ENCODE results near the gene TMEM252. TPM values are rescaled to one million over a fixed set of nuclear protein-coding genes. Genes with fewer than 3 reads are reported as not detected.

Gene TMEM252
- polyA plus RNA-seq, 1 of the 3 experiments (the other 2 are of a cell fraction): not detected

GRCh38 chr9:68493541-68493940 lies 47.1 kb downstream of the TMEM252 start:
- Histone ChIP-seq H3F3A (replicated peaks; ENCODE audit: insufficient read depth) (no peaks in the 10 kb centered on the region), H3K9me3 (no peaks in the 10 kb centered on the region), H3K27ac (ENCODE audit: low read depth in 2 of 2, low read length in 1 of 2) (no peak overlapping the region), H4K20me1 (ENCODE audit: insufficient read depth) (no peaks in the 10 kb centered on the region), H3K9me2 (no peaks in the 10 kb centered on the region), H3K4me3 (ENCODE audit: low read depth in 2 of 2, low read length in 1 of 2) (no peak overlapping the region), H3K4me1 (ENCODE audit: control insufficient read depth in 1 of 2, insufficient read depth in 2 of 2, low read depth in 1 of 2, low read length in 1 of 2) (no peaks in the 10 kb centered on the region), H3K4me2 (no peak overlapping the region), H2AFZ (ENCODE audit: low read depth) (no peak overlapping the region), H3K9ac (no peak overlapping the region), H3K27me3 (ENCODE audit: insufficient read depth) (no peaks in the 10 kb centered on the region), H3K36me3 (replicated peaks in 1 of 2; ENCODE audit: control insufficient read depth in 1 of 2, insufficient read depth in 2 of 2, low read length in 1 of 2) (no peaks in the 10 kb centered on the region), H3K79me2 (ENCODE audit: insufficient read depth) (no peaks in the 10 kb centered on the region)
- ChIA-PET CTCF (interaction anchor here (2.3 kb wide), 1 partner anchor 14 kb away, joined by 8 read pairs; no protein-coding TSS in a partner anchor), POLR2A (no interaction called here)
- TF ChIP-seq EP300 (IDR thresholded peaks at IDR 0.05; ENCODE audit: borderline replicate concordance in 1 of 2, low read depth in 1 of 2, low read length in 1 of 2) (no peak), GATA2 (CRISPR knock-in tag; IDR thresholded peaks at IDR 0.05) (no peak), RXRA (IDR thresholded peaks at IDR 0.05; ENCODE audit: borderline replicate concordance, low read depth) (no peak), NRF1 (IDR thresholded peaks at IDR 0.05; ENCODE audit: low read depth, low read length) (no peak), JUND (IDR thresholded peaks at IDR 0.05) (no peak), POLR2AphosphoS5 (IDR thresholded peaks at IDR 0.05; ENCODE audit: low read depth, low read length) (no peak), RAD21 (IDR thresholded peaks at IDR 0.05; ENCODE audit: low read length) (no peak), PBX3 (IDR thresholded peaks at IDR 0.05) (no peak), ZBTB33 (IDR thresholded peaks at IDR 0.05; ENCODE audit: borderline replicate concordance, low read depth) (no peak), TAF1 (IDR thresholded peaks at IDR 0.05; ENCODE audit: borderline replicate concordance, low read depth, low read length) (no peak), MXI1 (IDR thresholded peaks at IDR 0.05; ENCODE audit: low read depth, low read length) (no peak), ELF1 (IDR thresholded peaks at IDR 0.05) (no peak), MAX (IDR thresholded peaks at IDR 0.05; ENCODE audit: low read depth) (no peak), YY1 (IDR thresholded peaks at IDR 0.05; ENCODE audit: low read depth) (no peak), FOSL2 (IDR thresholded peaks at IDR 0.05; ENCODE audit: borderline replicate concordance, low read depth) (no peak), RCOR1 (IDR thresholded peaks at IDR 0.05; ENCODE audit: low read length) (no peak), SIN3A (IDR thresholded peaks at IDR 0.05; ENCODE audit: borderline replicate concordance, low read depth, low read length) (no peak), SMC3 (IDR thresholded peaks at IDR 0.05; ENCODE audit: low read depth, low read length) (no peak)
- TF ChIP-seq, protein P1, sequence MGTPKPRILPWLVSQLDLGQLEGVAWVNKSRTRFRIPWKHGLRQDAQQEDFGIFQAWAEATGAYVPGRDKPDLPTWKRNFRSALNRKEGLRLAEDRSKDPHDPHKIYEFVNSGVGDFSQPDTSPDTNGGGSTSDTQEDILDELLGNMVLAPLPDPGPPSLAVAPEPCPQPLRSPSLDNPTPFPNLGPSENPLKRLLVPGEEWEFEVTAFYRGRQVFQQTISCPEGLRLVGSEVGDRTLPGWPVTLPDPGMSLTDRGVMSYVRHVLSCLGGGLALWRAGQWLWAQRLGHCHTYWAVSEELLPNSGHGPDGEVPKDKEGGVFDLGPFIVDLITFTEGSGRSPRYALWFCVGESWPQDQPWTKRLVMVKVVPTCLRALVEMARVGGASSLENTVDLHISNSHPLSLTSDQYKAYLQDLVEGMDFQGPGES (IDR thresholded peaks at IDR 0.05; ENCODE audit: low read depth, low read length): no peak
- no peak for DNase-seq

Data from SK-N-SH (cell line).